Right lobe of liver (tissue), 4 donors: ENCODE results near the gene OPCML.

Experiments used
- POLR2A ChIP-seq: fragments of 450-650 bp; IDR thresholded peaks from one replicate; pipeline ENCODE4 v1.6.1; 2017; ENCODE audit warnings: antibody characterized with exemption, mild to moderate bottlenecking
- TF ChIP-seq, protein P1 (sequence below), 4 donors: fragments of 200-600 bp in 3 of 4; fragments of 450-650 bp in 1 of 4; IDR thresholded peaks; one replicate each; pipeline versions ENCODE4 v1.5.1 to v1.8.0; 2016 to 2022; ENCODE audit warnings: antibody characterized with exemption in 4 of 4, mild to moderate bottlenecking in 2 of 4
- donor health status: DM: no; HTN: no; CAD: no.
- donor health status: DM: no; HTN: no; CAD: no.
- donor health status: DM: no; HTN: yes; CAD: no.

DNA sequence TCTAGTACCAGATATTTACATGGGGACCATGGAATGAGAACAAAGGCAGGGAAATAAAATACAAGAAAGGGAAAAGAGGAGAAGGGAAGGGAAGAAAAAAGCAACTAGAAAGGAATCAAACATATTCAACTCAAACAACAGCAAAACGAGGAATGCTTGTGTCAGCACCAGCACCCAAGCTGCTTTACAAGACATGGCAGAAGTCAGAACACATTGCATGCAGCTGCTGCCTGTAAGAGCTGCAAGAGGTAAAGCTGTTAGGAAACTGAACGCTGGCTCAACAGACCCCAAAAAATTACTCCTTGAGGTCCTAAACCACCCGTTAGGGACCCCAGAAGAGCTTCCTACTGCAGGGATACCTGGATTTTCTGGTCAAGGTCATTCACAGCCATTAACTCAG lies 296.9 kb downstream of the OPCML start:
- TF ChIP-seq, protein P1, sequence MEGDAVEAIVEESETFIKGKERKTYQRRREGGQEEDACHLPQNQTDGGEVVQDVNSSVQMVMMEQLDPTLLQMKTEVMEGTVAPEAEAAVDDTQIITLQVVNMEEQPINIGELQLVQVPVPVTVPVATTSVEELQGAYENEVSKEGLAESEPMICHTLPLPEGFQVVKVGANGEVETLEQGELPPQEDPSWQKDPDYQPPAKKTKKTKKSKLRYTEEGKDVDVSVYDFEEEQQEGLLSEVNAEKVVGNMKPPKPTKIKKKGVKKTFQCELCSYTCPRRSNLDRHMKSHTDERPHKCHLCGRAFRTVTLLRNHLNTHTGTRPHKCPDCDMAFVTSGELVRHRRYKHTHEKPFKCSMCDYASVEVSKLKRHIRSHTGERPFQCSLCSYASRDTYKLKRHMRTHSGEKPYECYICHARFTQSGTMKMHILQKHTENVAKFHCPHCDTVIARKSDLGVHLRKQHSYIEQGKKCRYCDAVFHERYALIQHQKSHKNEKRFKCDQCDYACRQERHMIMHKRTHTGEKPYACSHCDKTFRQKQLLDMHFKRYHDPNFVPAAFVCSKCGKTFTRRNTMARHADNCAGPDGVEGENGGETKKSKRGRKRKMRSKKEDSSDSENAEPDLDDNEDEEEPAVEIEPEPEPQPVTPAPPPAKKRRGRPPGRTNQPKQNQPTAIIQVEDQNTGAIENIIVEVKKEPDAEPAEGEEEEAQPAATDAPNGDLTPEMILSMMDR (IDR thresholded peaks at IDR 0.05): no peak
- TF ChIP-seq POLR2A: no peak
